Adipose tissue (tissue), 3 donors: ENCODE measurements around the gene EMILIN2. TPM values are rescaled to one million over a fixed set of nuclear protein-coding genes. Genes with fewer than 3 reads are reported as not detected.

Experiments
- H3K27ac ChIP-seq: one replicate; pipeline ENCODE4 v1.5.1; 2013; ENCODE audit warnings: low read depth, low read length
- WGBS, 3 donors: extraction: QIAGEN DNeasy Blood & Tissue Kit; methylation state at CpG; one replicate each; pipeline ENCODE4 v1.1.7; 2013; 5-methylcytosine and 5-hydroxymethylcytosine counted together
- polyA plus RNA-seq, 3 donors: library from polyadenylated mRNA; stranded (reverse); fragments of 200-250 nt; gene quantifications; one replicate each; pipeline ENCODE4 v1.2.3, GENCODE V29; 2013
- donor health status: healthy with polysubstance abuse.
- donor health status: Bipolar disorder and iron deficiency.
- donor health status: healthy.

Gene EMILIN2
- polyA plus RNA-seq, 3 donors = 2.9 to 18.9 (median 14.4) TPM

- WGBS, 3 donors = 68 to 85% (median 84%) methylated on average over 4 of the region's 4 CpGs
- no peak overlapping the region for H3K27ac ChIP-seq
These were observed 46.2 kb downstream of the EMILIN2 start for GRCh38 chr18:2893056-2893455.

DNA sequence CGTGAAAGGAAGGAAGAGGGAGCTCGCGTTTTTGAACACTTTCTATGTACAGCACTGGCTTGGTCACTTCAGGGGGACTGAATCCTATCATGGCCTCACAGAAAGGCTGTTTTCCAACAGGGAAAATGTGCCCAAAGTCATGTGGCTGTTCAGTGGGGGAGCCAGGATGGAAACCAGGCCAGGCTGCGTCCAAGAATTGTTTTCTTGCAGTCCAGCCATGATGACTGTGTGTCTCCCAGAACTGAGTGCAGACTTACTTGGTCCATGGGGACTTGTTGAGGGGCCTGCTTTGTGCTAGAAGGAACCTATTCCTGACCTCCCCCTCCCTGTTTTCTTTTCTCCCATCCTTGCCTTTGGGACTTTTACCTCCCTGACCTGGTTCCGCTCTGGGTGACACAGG lies 46.9 kb downstream of the EMILIN2 start:
- WGBS, 3 donors = 78 to 88% (median 88%) methylated on average over 5 of the region's 5 CpGs
- H3K27ac ChIP-seq = no peak overlapping the region

GRCh38 chr18:2894131-2894840 lies 47.5 kb downstream of the EMILIN2 start:
- WGBS, 3 donors = 70 to 87% (median 71%) methylated on average over 11 of the region's 11 CpGs
- no peak overlapping the region for H3K27ac ChIP-seq

GRCh38 chr18:2894841-2895370 lies 48.1 kb downstream of the EMILIN2 start:
- no peak overlapping the region for H3K27ac ChIP-seq
- 68 to 92% (median 91%) methylated on average over 2 of the region's 2 CpGs for WGBS, 3 donors

GRCh38 chr18:2895391-2895790 lies 48.6 kb downstream of the EMILIN2 start:
- H3K27ac ChIP-seq = no peak overlapping the region
- WGBS, 3 donors = 97 to 99% (median 97%) methylated on average over 7 of the region's 7 CpGs

GRCh38 chr18:2896990-2897389 lies 50.2 kb downstream of the EMILIN2 start:
- 84 to 90% (median 89%) methylated on average over 4 of the region's 4 CpGs for WGBS, 3 donors

DNA sequence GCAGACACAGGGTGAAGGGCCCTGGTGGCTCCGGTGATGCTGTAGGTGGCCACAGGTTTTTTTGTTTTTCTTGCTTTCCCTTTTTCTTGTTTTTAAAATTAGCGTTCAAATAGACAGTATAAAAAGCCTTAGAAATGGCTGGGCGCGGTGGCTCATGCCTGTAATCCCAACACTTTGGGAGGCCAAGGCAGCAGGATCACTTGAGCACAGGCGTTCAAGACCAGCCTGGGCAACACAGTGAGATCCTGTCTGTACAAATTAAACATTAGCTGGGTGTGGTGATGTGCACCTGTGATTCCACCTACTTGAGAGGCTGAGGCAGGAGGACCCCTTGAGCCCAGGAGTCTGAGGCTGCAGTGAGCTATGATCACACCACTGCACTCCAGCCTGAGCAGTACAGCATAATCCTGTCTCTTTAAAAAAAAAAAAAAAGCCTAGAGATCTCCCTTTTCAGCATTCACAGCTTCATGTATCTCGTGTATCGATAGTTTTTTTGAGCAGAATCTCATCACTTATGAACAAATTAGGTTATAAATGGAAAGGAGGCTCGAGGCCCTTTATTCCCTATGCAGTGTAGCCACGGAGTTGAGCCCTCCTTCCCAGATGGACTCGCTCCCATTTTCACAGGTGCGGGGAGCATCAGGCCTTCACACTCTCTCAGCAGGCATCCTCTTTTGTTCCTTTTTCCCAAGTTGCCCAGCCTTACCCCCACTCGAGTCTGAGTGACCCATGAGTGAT lies 50.8 kb downstream of the EMILIN2 start:
- WGBS, 3 donors = 75 to 84% (median 80%) methylated on average over 12 of the region's 12 CpGs
- H3K27ac ChIP-seq = no peak overlapping the region

More at GRCh38 chr18:2896990-2897389, 50.2 kb downstream of the EMILIN2 start:
- no peak overlapping the region for H3K27ac ChIP-seq

- no peak overlapping the region for H3K27ac ChIP-seq
- 32 to 64% (median 36%) methylated on average over 6 of the region's 6 CpGs for WGBS, 3 donors
These were observed 51.4 kb downstream of the EMILIN2 start for GRCh38 chr18:2898186-2898640.

- no peak overlapping the region for H3K27ac ChIP-seq
- 68 to 77% (median 77%) methylated on average over 8 of the region's 8 CpGs for WGBS, 3 donors
These were observed 54.0 kb downstream of the EMILIN2 start for GRCh38 chr18:2900684-2901422.

- WGBS, 3 donors = 66 to 79% (median 75%) methylated on average over 14 of the region's 14 CpGs
- no peak overlapping the region for H3K27ac ChIP-seq
These were observed 54.7 kb downstream of the EMILIN2 start for GRCh38 chr18:2901423-2901985.

DNA sequence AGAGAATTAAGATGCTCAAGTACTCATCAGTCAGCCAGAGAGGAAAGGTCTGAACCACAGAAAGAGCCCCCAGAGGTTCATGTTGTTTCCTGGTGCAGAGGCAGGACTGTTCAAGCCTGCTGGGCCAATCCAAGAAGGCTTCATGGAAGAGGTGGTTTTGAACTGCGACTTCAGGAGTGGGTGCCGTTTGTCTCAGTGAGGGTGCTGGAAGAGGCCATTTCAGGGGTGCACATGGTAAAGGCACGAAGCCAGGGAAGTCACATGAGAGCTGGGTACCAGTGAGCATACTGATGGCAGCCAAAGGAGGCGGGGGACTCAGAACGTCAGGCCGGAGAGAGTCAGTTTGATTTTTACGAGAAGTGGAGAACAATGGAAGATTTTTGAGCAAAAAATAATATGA lies 55.5 kb downstream of the EMILIN2 start:
- 78 to 90% (median 80%) methylated on average over 7 of the region's 7 CpGs for WGBS, 3 donors
- no peak overlapping the region for H3K27ac ChIP-seq

DNA sequence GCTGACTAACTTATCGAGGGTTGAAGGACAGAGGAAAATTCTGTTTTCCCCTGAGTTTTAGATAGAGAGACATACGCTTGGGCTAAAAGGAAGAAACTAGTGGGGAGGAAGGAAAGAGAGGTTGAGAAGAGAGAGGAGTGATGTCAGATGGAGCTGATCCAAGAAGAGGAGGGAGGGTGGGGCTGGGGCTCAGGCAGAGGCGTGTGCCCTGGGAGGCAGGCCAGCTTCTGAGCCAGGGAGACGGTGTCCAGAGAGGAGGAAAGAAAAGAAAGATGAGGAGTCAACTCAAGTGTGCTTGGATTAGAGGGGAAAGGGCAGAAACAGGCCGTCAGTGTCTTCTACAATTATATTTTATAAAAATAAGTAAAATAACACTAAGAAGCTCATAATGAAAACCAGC lies 56.2 kb downstream of the EMILIN2 start:
- WGBS, 3 donors = 16 to 35% (median 17%) methylated on average over 5 of the region's 5 CpGs
- H3K27ac ChIP-seq = no peak overlapping the region

DNA sequence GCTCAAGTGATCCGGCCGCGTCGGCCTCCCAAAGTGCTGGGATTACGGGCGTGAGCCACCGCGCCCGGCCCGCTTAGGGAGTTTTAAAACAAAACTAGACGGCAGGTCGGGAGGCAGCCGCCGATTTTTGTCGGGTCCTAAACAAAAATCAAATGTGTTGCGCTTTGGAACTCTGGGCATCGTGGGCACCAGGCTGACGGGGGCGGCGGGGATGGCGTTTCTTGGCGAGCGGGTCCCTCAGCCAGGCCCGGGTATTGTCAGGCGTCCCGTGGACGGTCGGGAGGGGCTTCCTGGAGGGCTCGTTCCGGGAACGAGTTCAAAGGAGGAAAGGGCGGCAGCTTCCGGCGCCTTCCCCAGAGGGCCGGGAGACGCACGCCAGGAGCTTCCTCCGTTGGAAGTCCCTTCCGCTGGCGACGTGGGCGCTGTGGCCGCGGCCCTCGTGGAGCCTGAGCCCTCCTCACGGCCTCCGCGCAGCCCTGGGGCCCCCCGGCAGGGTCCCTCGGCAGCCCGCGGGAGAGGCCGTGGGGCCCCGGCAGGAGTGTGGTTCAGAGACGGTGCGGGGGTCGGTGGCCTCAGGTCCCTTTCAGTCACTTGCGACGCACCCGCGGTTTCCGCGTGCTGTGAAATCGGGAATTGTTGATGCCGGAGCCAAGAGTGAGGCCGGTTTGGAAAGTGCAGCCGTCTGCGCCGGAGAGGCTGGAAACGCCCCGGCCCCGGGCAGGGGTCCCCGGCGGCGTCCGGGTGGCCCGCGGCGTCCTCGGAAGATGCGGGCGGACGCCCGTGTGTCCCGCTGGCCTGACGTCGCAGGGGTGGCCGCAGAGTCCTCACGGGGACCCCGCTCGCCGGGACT lies 59.3 kb downstream of the EMILIN2 start:
- peak overlapping the region; percentile 19 for H3K27ac ChIP-seq
- 7 to 11% (median 9%) methylated on average over 81 to 92 of the region's 92 CpGs for WGBS, 3 donors

GRCh38 chr18:2906704-2907549 lies 60.1 kb downstream of the EMILIN2 start:
- 4 to 6% (median 5%) methylated on average over 38 to 73 of the region's 73 CpGs for WGBS, 3 donors
- H3K27ac ChIP-seq = peak overlapping the region; percentile 19

DNA sequence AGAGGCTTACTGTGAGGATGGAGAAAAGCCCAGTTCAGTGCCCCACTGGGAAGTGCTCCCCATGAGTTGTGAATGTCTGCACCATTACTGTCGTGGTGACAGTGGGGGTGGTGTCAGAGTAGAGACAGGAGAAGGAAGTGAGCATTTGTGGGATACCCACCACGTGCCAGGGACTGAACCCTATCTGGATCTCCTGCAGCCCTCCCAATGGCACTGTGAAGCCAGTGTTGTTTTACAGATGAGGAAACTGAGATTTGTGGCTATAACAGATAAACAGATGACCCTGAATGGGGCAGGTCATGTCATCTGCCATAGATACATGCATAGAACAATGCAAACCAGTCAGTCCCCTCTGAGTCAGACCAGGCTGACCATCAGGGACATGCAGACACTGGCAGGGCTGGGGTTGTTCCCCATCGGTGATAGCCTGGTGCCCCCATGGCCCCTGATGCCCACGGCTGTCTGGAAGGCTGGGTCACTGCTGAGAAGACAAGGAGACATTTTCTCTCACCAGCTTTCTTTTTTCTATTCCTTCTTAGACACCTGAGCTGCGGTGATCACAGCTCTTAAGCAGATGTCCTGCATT lies 60.8 kb downstream of the EMILIN2 start:
- H3K27ac ChIP-seq = no peak overlapping the region
- 73 to 84% (median 79%) methylated on average over 5 of the region's 5 CpGs for WGBS, 3 donors

DNA sequence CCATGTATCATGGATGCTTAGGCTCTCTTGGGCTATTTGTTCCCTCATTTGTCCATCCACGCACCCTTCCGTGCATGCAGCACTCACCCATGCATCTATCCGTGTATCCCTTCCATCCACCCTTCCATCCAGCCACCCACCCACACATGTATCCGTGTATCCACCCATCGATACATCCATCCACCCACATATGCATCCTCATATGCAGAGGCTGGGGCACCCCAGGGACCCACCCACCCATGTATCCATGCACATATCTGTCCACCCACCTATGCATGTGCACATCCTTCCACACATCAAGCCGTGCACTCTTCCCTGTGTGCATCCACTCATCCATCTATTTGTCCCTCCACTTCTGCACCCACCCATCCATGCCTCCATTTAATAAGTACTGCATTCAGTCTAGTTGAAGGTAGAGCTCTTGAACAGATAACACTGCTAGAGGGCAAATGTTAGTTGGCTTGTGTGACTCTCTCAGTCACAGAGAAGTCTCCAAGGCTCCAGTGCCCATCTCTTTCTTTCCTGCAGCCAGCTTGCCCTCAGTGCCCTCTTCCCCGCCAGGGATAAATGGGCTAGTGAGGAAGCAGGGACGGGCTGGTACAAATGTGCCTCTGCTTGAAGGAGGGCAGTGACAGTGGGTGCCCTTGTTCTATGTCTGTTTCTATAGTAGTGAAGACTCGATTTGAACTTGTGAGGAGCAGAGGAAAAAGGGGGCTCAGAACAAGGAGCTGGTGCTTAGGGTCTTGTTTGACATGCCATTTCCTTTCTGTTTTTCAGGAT lies 61.5 kb downstream of the EMILIN2 start:
- WGBS, 3 donors = 92 to 94% (median 94%) methylated on average over 9 of the region's 9 CpGs

More for the DNA sequence above, 61.5 kb downstream of the EMILIN2 start:
- no peak overlapping the region for H3K27ac ChIP-seq
